HFF-Myc (cell line): ENCODE results near the gene ELL3.
"Not testable (repeated sequence)": the region's sequence is repeated elsewhere in the genome, so short reads cannot be mapped to it uniquely, and the experiment has no call there.

Experiments used
- DNase-seq: peaks from one replicate; pipeline ENCODE4 v3.0.0-alpha.2; 2011; ENCODE audit warnings: low read depth; ENCODE audit errors: extremely low read depth
- H3K4me3 ChIP-seq: replicated peaks from 2 replicates; pipeline ENCODE4 v1.5.1; 2011; ENCODE audit warnings: low read depth, mild to moderate bottlenecking, control low read depth, low read length
- CTCF ChIP-seq: IDR thresholded peaks from 2 replicates; pipeline ENCODE4 v1.5.1; 2012; ENCODE audit warnings: mild to moderate bottlenecking, low read depth, low read length, control low read depth; ENCODE audit errors: missing control alignments

The ELL3 gene

GRCh38 chr15:43748376-43748775 is 28.4 kb downstream of the ELL3 start:
- no peak for DNase-seq
- TF ChIP-seq CTCF, result no peak
- peak overlapping the region; percentile 76 for H3K4me3 ChIP-seq

- DNase-seq, result not testable (repeated sequence)
- H3K4me3 ChIP-seq, result peak overlapping the region; percentile 76
Measured at GRCh38 chr15:43746903-43747309, 29.9 kb downstream of the ELL3 start.

- peak; percentile 58 for DNase-seq
- peak within 1 kb of the TSS; percentile 76 for H3K4me3 ChIP-seq
Measured at GRCh38 chr15:43746245-43746902, 30.4 kb downstream of the ELL3 start, which contains the start of gene PDIA3. PDIA3 (plus strand) TSS chr15:43746438; CDS start chr15:43746540, 102 bp downstream.

GRCh38 chr15:43735416-43735815 is 41.4 kb downstream of the ELL3 start:
- no peak for TF ChIP-seq CTCF

GRCh38 chr15:43728053-43728725 is 48.6 kb downstream of the ELL3 start:
- H3K4me3 ChIP-seq, DNase-seq: not testable (repeated sequence)

More at GRCh38 chr15:43735416-43735815, 41.4 kb downstream of the ELL3 start:
- H3K4me3 ChIP-seq, result no peak overlapping the region
- no peak for DNase-seq

- H3K4me3 ChIP-seq, DNase-seq: not testable (repeated sequence)
Measured at GRCh38 chr15:43726306-43726705, 50.5 kb downstream of the ELL3 start.

- no peak for DNase-seq
- no peak for TF ChIP-seq CTCF
- H3K4me3 ChIP-seq, result no peak overlapping the region
Measured at GRCh38 chr15:43723151-43723550, 53.6 kb downstream of the ELL3 start.
